ENCODE data around the gene SNF8. TPM values are rescaled to one million over a fixed set of nuclear protein-coding genes. Genes with fewer than 3 reads are reported as not detected.

The SNF8 gene
- polyA plus RNA-seq, 1 experiment: 116 TPM

DNA sequence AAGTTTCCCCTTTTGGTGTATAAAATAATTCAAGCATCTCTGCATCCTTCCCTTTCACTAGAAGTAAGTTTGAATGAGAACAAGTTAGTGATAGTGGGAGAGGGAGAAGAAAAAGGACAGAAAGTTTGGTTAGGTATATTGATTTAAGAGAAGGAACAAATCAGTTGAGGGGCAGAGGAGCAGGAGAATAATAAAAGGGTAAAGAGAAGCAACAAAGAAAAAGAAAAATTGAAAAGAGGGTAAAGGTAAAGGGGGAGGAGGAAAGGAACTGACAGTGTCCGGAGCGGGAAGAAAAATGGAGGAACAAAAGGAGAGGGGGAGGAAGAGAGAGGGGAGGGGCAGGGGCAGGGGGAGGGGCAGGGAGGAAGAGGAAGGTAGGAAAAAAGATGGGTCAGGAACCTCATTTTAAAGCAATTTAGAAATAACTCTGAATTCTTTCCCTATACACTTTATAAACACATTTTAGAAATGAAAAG is 46.3 kb upstream of the SNF8 start:
- H3K27ac ChIP-seq (ENCODE audit: low read depth, low read length): no peak overlapping the region
- CTCF ChIA-PET: no interaction called here
- no peak overlapping the region for H3K4me3 ChIP-seq (ENCODE audit: low read depth, low read length)
- POLR2A ChIA-PET: interaction anchor here (1.4 kb wide), 1 partner anchor 18 kb away, joined by 4 read pairs; no protein-coding TSS in a partner anchor
- no peaks in the 10 kb centered on the region; the same call in 1 of the 2 replicates for H3K9me3 ChIP-seq (ENCODE audit: control insufficient read depth, insufficient read depth, low read length)
- peaks cover 52% of the 10 kb centered on the region for H3K27me3 ChIP-seq (ENCODE audit: control insufficient read depth, insufficient read depth, low read length)
- no peak for DNase-seq (ENCODE audit: low read depth, low spot score)
- TF ChIP-seq, protein P1, sequence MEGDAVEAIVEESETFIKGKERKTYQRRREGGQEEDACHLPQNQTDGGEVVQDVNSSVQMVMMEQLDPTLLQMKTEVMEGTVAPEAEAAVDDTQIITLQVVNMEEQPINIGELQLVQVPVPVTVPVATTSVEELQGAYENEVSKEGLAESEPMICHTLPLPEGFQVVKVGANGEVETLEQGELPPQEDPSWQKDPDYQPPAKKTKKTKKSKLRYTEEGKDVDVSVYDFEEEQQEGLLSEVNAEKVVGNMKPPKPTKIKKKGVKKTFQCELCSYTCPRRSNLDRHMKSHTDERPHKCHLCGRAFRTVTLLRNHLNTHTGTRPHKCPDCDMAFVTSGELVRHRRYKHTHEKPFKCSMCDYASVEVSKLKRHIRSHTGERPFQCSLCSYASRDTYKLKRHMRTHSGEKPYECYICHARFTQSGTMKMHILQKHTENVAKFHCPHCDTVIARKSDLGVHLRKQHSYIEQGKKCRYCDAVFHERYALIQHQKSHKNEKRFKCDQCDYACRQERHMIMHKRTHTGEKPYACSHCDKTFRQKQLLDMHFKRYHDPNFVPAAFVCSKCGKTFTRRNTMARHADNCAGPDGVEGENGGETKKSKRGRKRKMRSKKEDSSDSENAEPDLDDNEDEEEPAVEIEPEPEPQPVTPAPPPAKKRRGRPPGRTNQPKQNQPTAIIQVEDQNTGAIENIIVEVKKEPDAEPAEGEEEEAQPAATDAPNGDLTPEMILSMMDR (IDR thresholded peaks at IDR 0.05; ENCODE audit: low read depth, low read length): no peak

DNA sequence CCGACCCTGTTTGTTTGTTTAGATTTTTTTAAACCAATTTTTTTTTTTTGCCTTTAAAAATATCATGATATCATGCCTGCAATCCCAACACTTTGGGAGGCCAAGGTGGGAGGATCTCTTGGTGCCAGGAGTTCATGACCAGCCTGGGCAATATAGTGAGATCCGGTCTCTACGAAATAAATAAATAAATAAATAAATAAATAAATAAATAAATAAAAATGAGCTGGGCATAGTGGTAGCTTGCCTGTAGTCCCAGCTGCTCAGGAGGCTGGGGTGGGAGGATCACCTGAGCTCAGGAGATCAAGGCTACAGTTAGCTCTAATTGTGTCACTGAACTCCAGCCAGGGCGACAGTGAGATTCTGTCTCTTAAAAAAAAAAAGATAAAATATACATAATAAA is 44.5 kb upstream of the SNF8 start:
- Histone ChIP-seq H3K9me3 (ENCODE audit: control insufficient read depth, insufficient read depth, low read length) (no peaks in the 10 kb centered on the region), H3K27me3 (ENCODE audit: control insufficient read depth, insufficient read depth, low read length) (peaks cover 36% of the 10 kb centered on the region), H3K4me3 (ENCODE audit: low read depth, low read length) (no peak overlapping the region), H3K27ac (ENCODE audit: low read depth, low read length) (no peak overlapping the region)
- POLR2A ChIA-PET: no interaction called here
- CTCF ChIA-PET: no interaction called here
- DNase-seq (ENCODE audit: low read depth, low spot score): no peak
- TF ChIP-seq, protein P1 (IDR thresholded peaks at IDR 0.05; ENCODE audit: low read depth, low read length): no peak

DNA sequence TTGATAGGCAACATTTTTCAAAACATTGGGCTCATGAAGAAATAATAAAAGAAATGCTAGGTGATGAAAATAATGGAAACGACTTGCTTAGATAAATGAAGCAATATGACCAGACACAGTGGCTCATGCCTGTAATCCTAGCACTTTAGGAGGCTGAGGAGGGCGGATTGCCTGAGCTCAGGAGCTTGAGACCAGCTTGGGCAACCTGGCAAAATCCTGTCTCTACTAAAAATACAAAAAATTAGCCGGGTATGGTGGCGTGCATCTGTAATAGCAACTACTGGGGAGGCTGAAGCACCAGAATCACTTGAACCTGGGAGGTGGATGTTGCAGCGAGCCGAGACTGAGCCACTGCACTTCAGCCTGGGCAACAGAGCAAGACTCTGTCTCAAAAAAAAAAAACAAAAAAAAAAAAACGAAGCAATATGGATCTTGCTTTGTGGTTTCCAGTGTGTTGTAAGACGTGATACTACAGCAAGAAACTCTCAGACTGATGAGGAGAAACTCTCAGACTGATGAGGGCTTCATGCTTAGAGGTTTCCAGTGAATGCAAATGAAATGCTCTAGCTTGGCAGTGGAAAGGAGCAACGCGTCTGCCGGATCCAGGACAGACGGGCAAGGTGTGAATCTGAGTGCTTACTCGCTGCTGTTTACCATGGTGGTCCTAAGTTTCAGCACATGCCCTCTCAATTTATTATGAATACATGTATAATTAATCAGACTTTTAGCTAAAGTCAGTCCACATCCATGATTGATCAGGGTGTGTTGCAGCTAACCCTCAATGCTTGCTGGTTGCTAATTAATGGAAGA is 41.0 kb upstream of the SNF8 start:
- H3K27me3 ChIP-seq (ENCODE audit: control insufficient read depth, insufficient read depth, low read length): peaks cover 22% of the 10 kb centered on the region
- H3K4me3 ChIP-seq (ENCODE audit: low read depth, low read length): no peak overlapping the region
- no peak for DNase-seq (ENCODE audit: low read depth, low spot score)
- TF ChIP-seq, protein P1 (IDR thresholded peaks at IDR 0.05; ENCODE audit: low read depth, low read length): no peak
- H3K27ac ChIP-seq (ENCODE audit: low read depth, low read length): no peak overlapping the region
- CTCF ChIA-PET: no interaction called here
- POLR2A ChIA-PET: interaction anchor here (0.7 kb wide), 1 partner anchor 10 kb away, joined by 5 read pairs; no protein-coding TSS in a partner anchor
- no peaks in the 10 kb centered on the region for H3K9me3 ChIP-seq (ENCODE audit: control insufficient read depth, insufficient read depth, low read length)

DNA sequence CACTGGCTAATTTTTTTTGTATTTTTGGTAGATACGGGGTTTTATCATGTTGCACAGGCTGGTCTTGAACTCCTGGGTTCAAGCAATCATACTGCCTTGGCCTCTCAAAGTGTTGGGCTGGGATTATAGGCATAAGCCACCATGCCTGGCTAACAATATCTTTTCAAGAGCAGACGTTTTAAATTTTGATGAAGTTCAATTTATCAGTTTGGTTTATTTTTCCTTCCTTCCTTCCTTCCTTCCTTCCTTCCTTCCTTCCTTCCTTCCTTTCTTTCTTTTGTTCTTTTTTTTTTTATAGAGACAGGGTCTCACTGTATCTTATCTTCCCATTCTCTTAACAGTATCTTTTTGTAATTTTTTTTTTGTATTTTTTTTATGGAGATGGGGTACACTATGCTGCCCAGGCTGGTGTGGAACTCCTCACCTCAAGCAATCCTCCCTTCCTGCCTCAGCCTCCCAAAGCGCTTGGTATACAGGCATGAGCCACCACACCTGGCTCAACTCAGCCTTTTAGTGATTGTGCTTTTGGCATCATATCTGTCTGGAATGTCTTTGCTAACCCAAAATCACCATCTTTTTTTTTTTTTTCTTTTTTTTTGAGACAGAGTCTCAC is 37.4 kb upstream of the SNF8 start:
- CTCF ChIA-PET: no interaction called here
- no peaks in the 10 kb centered on the region; the same call in 1 of the 2 replicates for H3K9me3 ChIP-seq (ENCODE audit: control insufficient read depth, insufficient read depth, low read length)
- POLR2A ChIA-PET: no interaction called here
- TF ChIP-seq, protein P1 (IDR thresholded peaks at IDR 0.05; ENCODE audit: low read depth, low read length): no peak
- H3K4me3 ChIP-seq (ENCODE audit: low read depth, low read length): no peak overlapping the region
- H3K27me3 ChIP-seq (ENCODE audit: control insufficient read depth, insufficient read depth, low read length): peaks cover 2% of the 10 kb centered on the region
- H3K27ac ChIP-seq (ENCODE audit: low read depth, low read length): no peak overlapping the region
- no peak for DNase-seq (ENCODE audit: low read depth, low spot score)

DNA sequence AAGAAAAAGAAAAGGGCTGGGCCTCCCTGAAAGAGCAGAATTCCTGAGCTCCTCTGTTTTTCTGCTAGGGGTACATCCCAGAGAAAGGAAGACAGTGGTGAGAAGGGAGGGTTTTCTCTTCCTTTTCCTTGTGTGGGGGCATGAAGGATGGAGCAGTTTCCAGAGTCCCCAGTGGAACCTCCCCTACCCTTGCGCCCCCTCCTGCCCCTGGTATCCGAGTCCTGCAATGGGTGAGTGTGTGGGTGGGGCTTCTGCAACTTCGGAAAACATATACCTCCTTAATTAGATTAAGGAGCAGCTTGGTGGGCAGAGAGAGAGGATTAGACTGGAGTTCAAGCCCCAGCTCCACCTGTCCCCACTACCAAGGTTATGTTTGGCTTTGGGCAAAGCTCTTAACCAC is 29.2 kb upstream of the SNF8 start:
- CTCF ChIA-PET: interaction anchor here (0.9 to 1.5 kb wide), 3 partner anchors 12 to 59 kb away, joined by 4 to 7 read pairs (median 6); no protein-coding TSS in a partner anchor
- POLR2A ChIA-PET: interaction anchor here (1.1 to 1.6 kb wide), 2 partner anchors 26 to 29 kb away, joined by 3 to 4 read pairs; partner anchors contain the start of gene SNF8

More for the DNA sequence above, 29.2 kb upstream of the SNF8 start:
- no peak for DNase-seq (ENCODE audit: low read depth, low spot score)
- TF ChIP-seq, protein P1 (IDR thresholded peaks at IDR 0.05; ENCODE audit: low read depth, low read length): no peak
- H3K27ac ChIP-seq (ENCODE audit: low read depth, low read length): no peak overlapping the region
- no peaks in the 10 kb centered on the region for H3K27me3 ChIP-seq (ENCODE audit: control insufficient read depth, insufficient read depth, low read length)
- H3K9me3 ChIP-seq (ENCODE audit: control insufficient read depth, insufficient read depth, low read length): no peaks in the 10 kb centered on the region; the same call in 1 of the 2 replicates
- no peak overlapping the region for H3K4me3 ChIP-seq (ENCODE audit: low read depth, low read length)
